ENCODE data around the gene CPEB4. TPM values are rescaled to one million over a fixed set of nuclear protein-coding genes. Genes with fewer than 3 reads are reported as not detected.

CPEB4 gene
- total and polyA plus RNA-seq, 4 donors: 14.3 to 113 (median 32.1) TPM

- H3K4me1 ChIP-seq (ENCODE audit: control insufficient read depth in 4 of 4, insufficient read depth in 4 of 4, low read length in 3 of 4): no peaks in the 10 kb centered on the region
- no peak overlapping the region for H3K27ac ChIP-seq (ENCODE audit: low read depth in 1 of 2, low read length in 2 of 2)
- no peak overlapping the region for H3K4me3 ChIP-seq (ENCODE audit: low read depth in 1 of 3, low read length in 3 of 3)
- DNase-seq (ENCODE audit: low spot score): no peak
- 96% methylated on average over 17 of the region's 17 CpGs for WGBS
- H3K9me3 ChIP-seq (ENCODE audit: control insufficient read depth in 4 of 4, low read length in 3 of 4): no peaks in the 10 kb centered on the region
- H3K27me3 ChIP-seq (ENCODE audit: control insufficient read depth in 4 of 4, insufficient read depth in 4 of 4, low read length in 3 of 4): no peaks in the 10 kb centered on the region
- H3K9ac ChIP-seq (ENCODE audit: low read depth in 1 of 2, low read length in 2 of 2): no peak overlapping the region
- TF ChIP-seq RXRA (IDR thresholded peaks at IDR 0.05): no peak
- no peak for TF ChIP-seq REST (IDR thresholded peaks at IDR 0.05)
- TF ChIP-seq RAD21 (IDR thresholded peaks at IDR 0.05): no peak
- TF ChIP-seq HNF4G (IDR thresholded peaks at IDR 0.05): no peak
- H3K36me3 ChIP-seq (ENCODE audit: control insufficient read depth in 4 of 4, insufficient read depth in 3 of 4, low read depth in 1 of 4, low read length in 3 of 4): no peaks in the 10 kb centered on the region
Measured at GRCh38 chr5:173866858-173867679, 21.1 kb upstream of the CPEB4 start.

- TF ChIP-seq CTCF (IDR thresholded peaks at IDR 0.05; ENCODE audit: low read depth, low read length, missing input control) (no peak), TAF1 (conservative IDR thresholded peaks at IDR 0.05) (no peak), RXRA (IDR thresholded peaks at IDR 0.05) (no peak), HNF4A (conservative IDR thresholded peaks at IDR 0.05) (no peak), FOXA1 (IDR thresholded peaks at IDR 0.05) (no peak)
- no peak for DNase-seq (ENCODE audit: low spot score)
Measured at GRCh38 chr5:173868096-173868880, 19.9 kb upstream of the CPEB4 start.

GRCh38 chr5:173869316-173869715 is 18.8 kb upstream of the CPEB4 start:
- H3K4me1 ChIP-seq (ENCODE audit: control insufficient read depth in 4 of 4, insufficient read depth in 4 of 4, low read length in 3 of 4): peaks cover 0 to 7% (median 3%) of the 10 kb centered on the region in 4 donors
- no peak overlapping the region for H3K9ac ChIP-seq (ENCODE audit: low read depth in 1 of 2, low read length in 2 of 2)
- H3K27ac ChIP-seq (ENCODE audit: low read depth in 1 of 2, low read length in 2 of 2): no peak overlapping the region
- H3K4me3 ChIP-seq (ENCODE audit: low read depth in 1 of 3, low read length in 3 of 3): no peak overlapping the region
- no peaks in the 10 kb centered on the region for H3K36me3 ChIP-seq (ENCODE audit: control insufficient read depth in 4 of 4, insufficient read depth in 3 of 4, low read depth in 1 of 4, low read length in 3 of 4)
- no peaks in the 10 kb centered on the region for H3K27me3 ChIP-seq (ENCODE audit: control insufficient read depth in 4 of 4, insufficient read depth in 4 of 4, low read length in 3 of 4)
- WGBS: 84% methylated on average over 4 of the region's 4 CpGs
- DNase-seq (ENCODE audit: low spot score): no peak
- TF ChIP-seq NR2F2 (IDR thresholded peaks at IDR 0.05): no peak
- TF ChIP-seq ZBTB33 (IDR thresholded peaks at IDR 0.05): no peak
- TF ChIP-seq TAF1 (conservative IDR thresholded peaks at IDR 0.05): no peak
- TF ChIP-seq ATF3 (IDR thresholded peaks at IDR 0.05): no peak
- TF ChIP-seq GABPA (IDR thresholded peaks at IDR 0.05 in 1 of 2, conservative IDR thresholded peaks at IDR 0.05 in 1 of 2): no peak
- H3K9me3 ChIP-seq (ENCODE audit: control insufficient read depth in 4 of 4, low read length in 3 of 4): no peaks in the 10 kb centered on the region

More at GRCh38 chr5:173868096-173868880, 19.9 kb upstream of the CPEB4 start:
- WGBS: 74% methylated on average over 7 of the region's 7 CpGs
- peaks cover 0 to 1% (median 0%) of the 10 kb centered on the region in 4 donors for H3K4me1 ChIP-seq (ENCODE audit: control insufficient read depth in 4 of 4, insufficient read depth in 4 of 4, low read length in 3 of 4)
- H3K27ac ChIP-seq (ENCODE audit: low read depth in 1 of 2, low read length in 2 of 2): no peak overlapping the region
- H3K9ac ChIP-seq (ENCODE audit: low read depth in 1 of 2, low read length in 2 of 2): no peak overlapping the region
- H3K27me3 ChIP-seq (ENCODE audit: control insufficient read depth in 4 of 4, insufficient read depth in 4 of 4, low read length in 3 of 4): no peaks in the 10 kb centered on the region
- H3K36me3 ChIP-seq (ENCODE audit: control insufficient read depth in 4 of 4, insufficient read depth in 3 of 4, low read depth in 1 of 4, low read length in 3 of 4): no peaks in the 10 kb centered on the region
- no peak overlapping the region for H3K4me3 ChIP-seq (ENCODE audit: low read depth in 1 of 3, low read length in 3 of 3)
- H3K9me3 ChIP-seq (ENCODE audit: control insufficient read depth in 4 of 4, low read length in 3 of 4): no peaks in the 10 kb centered on the region
